Measurements from ENCODE around the gene ABI1.

Gene ABI1

GRCh38 chr10:26770069-26770468 is 90.7 kb downstream of the ABI1 start:
- H3K9me3 ChIP-seq (replicated peaks in 1 of 11), result peaks cover 0 to 6% (median 0%) of the 10 kb centered on the region in 11 experiments; a peak in 2 of 22 replicates
- H3K27me3 ChIP-seq, result no peaks in the 10 kb centered on the region
- H3K9ac ChIP-seq, result no peak overlapping the region
- H3K27ac ChIP-seq, result no peak overlapping the region
- H3K4me1 ChIP-seq, result peaks cover 0 to 20% (median 8%) of the 10 kb centered on the region in 10 experiments; a peak in 15 of 20 replicates
- H3K36me3 ChIP-seq, result peaks cover 43 to 84% (median 60%) of the 10 kb centered on the region in 11 experiments
- no peak overlapping the region for H3K4me3 ChIP-seq
- TF ChIP-seq Cebpa-rat (IDR thresholded peaks at IDR 0.05), result no peak
- peaks cover 0 to 98% (median 15%) of the 10 kb centered on the region in 11 experiments; a peak in 13 of 22 replicates for H4K20me1 ChIP-seq
- peak overlapping the region in 3 of 11 experiments; percentile 5 to 40 (median 37); a peak in 6 of 22 replicates for H3K4me2 ChIP-seq

GRCh38 chr10:26765549-26765948 is 95.2 kb downstream of the ABI1 start:
- H4K20me1 ChIP-seq, result peaks cover 0 to 89% (median 8%) of the 10 kb centered on the region in 11 experiments; a peak in 12 of 22 replicates
- H3K4me1 ChIP-seq, result peaks cover 0 to 13% (median 8%) of the 10 kb centered on the region in 10 experiments; a peak in 15 of 20 replicates
- no peak for TF ChIP-seq Cebpa-rat (IDR thresholded peaks at IDR 0.05)
- H3K27ac ChIP-seq, result no peak overlapping the region
- H3K9ac ChIP-seq, result no peak overlapping the region
- H3K36me3 ChIP-seq, result peaks cover 74 to 95% (median 89%) of the 10 kb centered on the region in 11 experiments
- no peak overlapping the region for H3K4me3 ChIP-seq
- no peaks in the 10 kb centered on the region; a peak in 2 of 22 replicates for H3K9me3 ChIP-seq (replicated peaks in 1 of 11)
- H3K27me3 ChIP-seq, result no peaks in the 10 kb centered on the region
- H3K4me2 ChIP-seq, result no peak overlapping the region

GRCh38 chr10:26759008-26759407 is 101.8 kb downstream of the ABI1 start:
- no peak overlapping the region for H3K27ac ChIP-seq
- H3K4me2 ChIP-seq, result no peak overlapping the region

GRCh38 chr10:26755443-26755903 is 105.3 kb downstream of the ABI1 start:
- peaks cover 6 to 52% (median 20%) of the 10 kb centered on the region in 10 experiments for H3K4me1 ChIP-seq
- H3K36me3 ChIP-seq, result peaks cover 32 to 77% (median 61%) of the 10 kb centered on the region in 11 experiments
- peak overlapping the region in 2 of 11 experiments; percentile 14 to 16; a peak in 4 of 22 replicates for H3K9ac ChIP-seq
- peak overlapping the region; percentile 48 to 91 (median 64) for H3K4me2 ChIP-seq
- TF ChIP-seq Cebpa-rat (IDR thresholded peaks at IDR 0.05), result no peak
- no peaks in the 10 kb centered on the region for H3K9me3 ChIP-seq (replicated peaks in 1 of 11)
- H3K27me3 ChIP-seq, result no peaks in the 10 kb centered on the region
- H3K27ac ChIP-seq, result peak overlapping the region; percentile 9 to 63 (median 51); a peak in 17 of 22 replicates
- H3K4me3 ChIP-seq, result peak overlapping the region in 3 of 10 experiments; percentile 3 to 6 (median 5); a peak in 2 of 20 replicates
- peaks cover 0 to 16% (median 0%) of the 10 kb centered on the region in 11 experiments; a peak in 3 of 22 replicates for H4K20me1 ChIP-seq

More at GRCh38 chr10:26759008-26759407, 101.8 kb downstream of the ABI1 start:
- no peak overlapping the region for H3K4me3 ChIP-seq
- peaks cover 0 to 45% (median 0%) of the 10 kb centered on the region in 11 experiments; a peak in 6 of 22 replicates for H4K20me1 ChIP-seq
- H3K4me1 ChIP-seq, result peaks cover 6 to 31% (median 20%) of the 10 kb centered on the region in 10 experiments
- H3K36me3 ChIP-seq, result peaks cover 50 to 75% (median 64%) of the 10 kb centered on the region in 11 experiments
- TF ChIP-seq Cebpa-rat (IDR thresholded peaks at IDR 0.05), result no peak
- no peaks in the 10 kb centered on the region for H3K9me3 ChIP-seq (replicated peaks in 1 of 11)
- H3K9ac ChIP-seq, result no peak overlapping the region
- H3K27me3 ChIP-seq, result no peaks in the 10 kb centered on the region

GRCh38 chr10:26746061-26746460 is 114.7 kb downstream of the ABI1 start:
- no peaks in the 10 kb centered on the region for H3K9me3 ChIP-seq (replicated peaks in 1 of 11)
- H4K20me1 ChIP-seq, result peaks cover 0 to 59% (median 6%) of the 10 kb centered on the region in 11 experiments; a peak in 9 of 22 replicates
- no peak for TF ChIP-seq Cebpa-rat (IDR thresholded peaks at IDR 0.05)
- H3K36me3 ChIP-seq, result peaks cover 83 to 100% (median 97%) of the 10 kb centered on the region in 11 experiments
- peaks cover 0 to 76% (median 5%) of the 10 kb centered on the region in 10 experiments; a peak in 8 of 20 replicates for H3K4me1 ChIP-seq
- H3K27me3 ChIP-seq, result no peaks in the 10 kb centered on the region
- peak overlapping the region in 5 of 11 experiments; percentile 27 to 97 (median 65); a peak in 6 of 22 replicates for H3K27ac ChIP-seq
- peak overlapping the region in 3 of 11 experiments; percentile 27 to 87 (median 33); a peak in 4 of 22 replicates for H3K4me2 ChIP-seq
- peak overlapping the region in 2 of 11 experiments; percentile 54 to 67; a peak in 1 of 22 replicates for H3K9ac ChIP-seq
- no peak overlapping the region for H3K4me3 ChIP-seq

- peak overlapping the region in 2 of 11 experiments; percentile 18 to 49; a peak in 2 of 22 replicates for H3K9ac ChIP-seq
- peak overlapping the region in 3 of 11 experiments; percentile 6 to 87 (median 74); a peak in 5 of 22 replicates for H3K4me2 ChIP-seq
- peaks cover 62 to 100% (median 99%) of the 10 kb centered on the region in 11 experiments for H3K36me3 ChIP-seq
- H4K20me1 ChIP-seq, result peaks cover 0 to 64% (median 10%) of the 10 kb centered on the region in 11 experiments; a peak in 9 of 22 replicates
- no peaks in the 10 kb centered on the region for H3K27me3 ChIP-seq
- H3K4me3 ChIP-seq, result no peak overlapping the region
- H3K4me1 ChIP-seq, result peaks cover 0 to 98% (median 26%) of the 10 kb centered on the region in 10 experiments; a peak in 11 of 20 replicates
- H3K27ac ChIP-seq, result peak overlapping the region in 3 of 11 experiments; percentile 27 to 97 (median 65); a peak in 5 of 22 replicates
- no peaks in the 10 kb centered on the region for H3K9me3 ChIP-seq (replicated peaks in 1 of 11)
- TF ChIP-seq Cebpa-rat (IDR thresholded peaks at IDR 0.05), result no peak
Measured at GRCh38 chr10:26743841-26744240, 116.9 kb downstream of the ABI1 start.

GRCh38 chr10:26743091-26743490 is 117.7 kb downstream of the ABI1 start:
- peaks cover 0 to 63% (median 13%) of the 10 kb centered on the region in 11 experiments; a peak in 10 of 22 replicates for H4K20me1 ChIP-seq
- no peaks in the 10 kb centered on the region for H3K27me3 ChIP-seq
- peak overlapping the region in 3 of 11 experiments; percentile 54 to 97 (median 65); a peak in 4 of 22 replicates for H3K27ac ChIP-seq
- H3K9me3 ChIP-seq (replicated peaks in 1 of 11), result no peaks in the 10 kb centered on the region
- peak overlapping the region in 2 of 11 experiments; percentile 18 to 49; a peak in 2 of 22 replicates for H3K9ac ChIP-seq
- peaks cover 55 to 100% (median 100%) of the 10 kb centered on the region in 11 experiments for H3K36me3 ChIP-seq
- peak overlapping the region in 3 of 11 experiments; percentile 6 to 87 (median 74); a peak in 5 of 22 replicates for H3K4me2 ChIP-seq
- H3K4me1 ChIP-seq, result peaks cover 0 to 100% (median 33%) of the 10 kb centered on the region in 10 experiments; a peak in 13 of 20 replicates
- TF ChIP-seq Cebpa-rat (IDR thresholded peaks at IDR 0.05), result no peak
- H3K4me3 ChIP-seq, result no peak overlapping the region

- Histone ChIP-seq H3K4me1 (peaks cover 0 to 97% (median 34%) of the 10 kb centered on the region in 10 experiments; a peak in 16 of 20 replicates), H3K36me3 (peaks cover 40 to 100% (median 100%) of the 10 kb centered on the region in 11 experiments), H3K4me2 (peak overlapping the region in 2 of 11 experiments; percentile 74 to 87; a peak in 4 of 22 replicates), H3K4me3 (no peak overlapping the region), H3K9ac (peak overlapping the region in 1 of 11 experiments; percentile 89; a peak in 1 of 22 replicates), H3K27me3 (no peaks in the 10 kb centered on the region), H4K20me1 (peaks cover 0 to 54% (median 13%) of the 10 kb centered on the region in 11 experiments; a peak in 10 of 22 replicates), H3K27ac (peak overlapping the region in 3 of 11 experiments; percentile 90 to 97 (median 96); a peak in 6 of 22 replicates), H3K9me3 (replicated peaks in 1 of 11) (no peaks in the 10 kb centered on the region)
- no peak for TF ChIP-seq Cebpa-rat (IDR thresholded peaks at IDR 0.05)
Measured at GRCh38 chr10:26741368-26741767, 119.4 kb downstream of the ABI1 start.

All from BLaER1 treated with 17β-estradiol and CSF1 and Interleukin-3, amounts not matched to agents 10 nM and 100 nM (cell line).